ENCODE measurements around the gene ZNF423. TPM values are rescaled to one million over a fixed set of nuclear protein-coding genes. Genes with fewer than 3 reads are reported as not detected.

ZNF423 gene
- total RNA-seq, 1 donor from 2014 or later = 8.4 TPM

GRCh38 chr16:49724774-49725173, 131.1 kb downstream of the ZNF423 start:
- no peak for ATAC-seq (ENCODE audit: poor library complexity)
- intact Hi-C loops (cut with DNase I) = no loop called here
- no peak for DNase-seq

GRCh38 chr16:49723310-49723709, 132.6 kb downstream of the ZNF423 start:
- intact Hi-C loops (cut with DNase I) = no loop called here
- DNase-seq (no peak), ATAC-seq (ENCODE audit: poor library complexity) (no peak)

- intact Hi-C loops (cut with DNase I) = no loop called here
- ATAC-seq (ENCODE audit: poor library complexity) = no peak
- DNase-seq = no peak
Measured at GRCh38 chr16:49720225-49720624, 135.7 kb downstream of the ZNF423 start.

DNA sequence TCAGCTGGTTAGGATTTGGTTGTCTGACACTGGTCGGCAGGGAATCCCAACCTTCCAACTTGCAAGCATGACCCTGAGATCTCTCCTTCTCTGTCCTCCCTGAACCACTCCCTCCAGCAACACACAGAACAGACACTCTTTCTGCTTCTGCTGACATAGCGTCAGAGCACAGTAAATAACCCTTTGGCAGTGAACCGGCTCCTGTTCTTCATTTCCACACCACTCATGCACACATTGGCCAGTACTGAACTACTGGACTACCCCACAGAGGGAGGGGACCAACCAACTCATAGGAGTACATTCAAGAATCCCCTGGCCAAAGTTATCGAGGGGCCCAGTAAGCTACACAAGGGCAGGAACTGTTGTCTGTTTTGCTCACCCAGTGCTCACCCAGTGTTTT, 138.2 kb downstream of the ZNF423 start:
- intact Hi-C loops (cut with DNase I) = no loop called here
- ATAC-seq (ENCODE audit: poor library complexity) = no peak
- no peak for DNase-seq

GRCh38 chr16:49716339-49716934, 139.5 kb downstream of the ZNF423 start:
- intact Hi-C loops (cut with DNase I) = no loop called here
- DNase-seq (no peak), ATAC-seq (ENCODE audit: poor library complexity) (no peak)

DNA sequence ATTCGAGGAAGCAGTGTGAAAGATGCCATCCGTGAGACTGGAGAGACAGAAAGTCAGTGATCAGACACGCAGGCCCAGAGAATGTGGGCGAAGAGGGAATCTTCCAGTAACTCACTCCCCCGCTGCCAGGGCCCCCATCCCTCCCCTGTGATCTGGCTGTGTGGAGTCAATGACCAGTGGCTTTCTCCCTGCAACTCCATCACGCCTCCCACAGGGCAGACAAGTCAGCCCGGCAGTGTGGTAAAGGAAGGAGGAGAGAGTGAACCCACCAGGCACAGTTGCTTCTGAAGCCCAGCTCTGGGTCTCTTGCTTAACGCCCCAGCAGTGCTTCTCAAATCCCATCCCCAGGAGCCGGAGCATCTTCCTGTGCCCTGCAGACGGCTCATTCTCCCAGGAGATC, 142.1 kb downstream of the ZNF423 start:
- ATAC-seq (ENCODE audit: poor library complexity) (no peak), DNase-seq (no peak)
- intact Hi-C loops (cut with DNase I) = no loop called here

GRCh38 chr16:49712542-49712941, 143.4 kb downstream of the ZNF423 start:
- intact Hi-C loops (cut with DNase I) = no loop called here
- no peak for DNase-seq
- no peak for ATAC-seq (ENCODE audit: poor library complexity)

DNA sequence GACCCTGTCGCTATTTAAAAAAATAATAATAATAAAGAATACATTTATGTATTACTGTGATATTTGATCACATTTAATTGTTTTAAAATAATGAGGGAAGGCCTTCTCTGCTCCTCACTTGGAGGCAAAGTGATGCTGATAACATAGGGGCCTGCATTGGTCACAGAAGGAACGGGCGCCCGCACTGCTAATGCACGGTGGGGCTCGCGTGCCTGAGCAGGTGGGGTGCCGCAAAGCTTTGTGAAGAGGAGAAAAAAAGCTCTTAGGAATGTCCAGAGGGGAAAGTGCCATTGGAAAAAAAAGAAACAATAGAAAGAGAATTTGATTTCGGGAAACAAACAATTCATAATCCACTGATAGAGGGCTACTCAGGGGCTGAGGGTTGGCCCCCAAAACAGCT, 143.8 kb downstream of the ZNF423 start:
- intact Hi-C loops (cut with DNase I) = no loop called here
- DNase-seq = no peak
- ATAC-seq (ENCODE audit: poor library complexity) = no peak

- no peak for ATAC-seq (ENCODE audit: poor library complexity)
Measured at GRCh38 chr16:49709057-49709456, 146.9 kb downstream of the ZNF423 start.

GRCh38 chr16:49708491-49708890, 147.4 kb downstream of the ZNF423 start:
- no peak for ATAC-seq (ENCODE audit: poor library complexity)
- intact Hi-C loops (cut with DNase I) = no loop called here
- DNase-seq = no peak

More at GRCh38 chr16:49709057-49709456, 146.9 kb downstream of the ZNF423 start:
- DNase-seq = no peak
- intact Hi-C loops (cut with DNase I) = no loop called here

DNA sequence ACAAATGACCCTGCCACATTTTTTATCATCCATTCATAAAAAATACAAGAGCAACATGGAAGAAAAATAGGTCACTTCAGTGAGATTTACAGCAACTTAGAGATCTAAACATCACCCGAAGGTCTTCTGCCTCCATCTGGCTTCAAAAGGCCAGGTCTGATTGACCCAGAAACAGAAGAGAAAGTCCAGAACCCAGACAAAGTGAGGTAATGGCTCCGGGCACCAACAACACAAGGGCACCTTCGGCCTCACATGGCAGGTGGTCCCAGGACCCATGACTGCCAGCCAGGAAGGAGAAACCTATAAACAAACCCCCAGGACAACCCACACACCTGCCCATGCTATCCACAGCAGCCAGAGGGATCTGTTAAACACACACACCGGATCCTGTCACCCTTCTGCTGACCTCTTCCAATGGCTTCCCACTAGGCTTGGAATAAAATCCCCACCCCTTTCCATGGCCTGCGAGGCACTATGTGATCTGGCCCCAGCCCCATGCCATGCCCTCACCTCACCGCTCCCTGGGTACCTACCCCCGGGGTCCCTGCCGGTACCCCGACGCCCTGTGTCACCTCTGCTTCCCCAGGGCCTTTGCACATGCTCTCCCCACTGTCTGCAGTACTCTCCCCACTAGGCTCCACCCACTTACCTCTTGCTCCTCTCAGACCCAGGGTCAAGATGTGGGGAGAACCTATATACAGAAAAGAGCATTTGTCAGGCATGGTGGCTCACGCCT, 149.1 kb downstream of the ZNF423 start:
- ATAC-seq (ENCODE audit: poor library complexity) = no peak
- no peak for DNase-seq
- intact Hi-C loops (cut with DNase I) = no loop called here

GRCh38 chr16:49704586-49705155, 151.2 kb downstream of the ZNF423 start:
- DNase-seq = no peak
- intact Hi-C loops (cut with DNase I) = no loop called here
- no peak for ATAC-seq (ENCODE audit: poor library complexity)

- intact Hi-C loops (cut with DNase I) = no loop called here
- ATAC-seq (ENCODE audit: poor library complexity) (no peak), DNase-seq (no peak)
Measured at GRCh38 chr16:49703483-49703882, 152.4 kb downstream of the ZNF423 start.

- ATAC-seq (ENCODE audit: poor library complexity) (peak; percentile 75), DNase-seq (peak; percentile 86)
- intact Hi-C loops (cut with DNase I) = no loop called here
Measured at GRCh38 chr16:49701789-49702494, 154.0 kb downstream of the ZNF423 start.

GRCh38 chr16:49701065-49701685, 154.7 kb downstream of the ZNF423 start:
- intact Hi-C loops (cut with DNase I) = no loop called here
- DNase-seq (no peak), ATAC-seq (ENCODE audit: poor library complexity) (no peak)

DNA sequence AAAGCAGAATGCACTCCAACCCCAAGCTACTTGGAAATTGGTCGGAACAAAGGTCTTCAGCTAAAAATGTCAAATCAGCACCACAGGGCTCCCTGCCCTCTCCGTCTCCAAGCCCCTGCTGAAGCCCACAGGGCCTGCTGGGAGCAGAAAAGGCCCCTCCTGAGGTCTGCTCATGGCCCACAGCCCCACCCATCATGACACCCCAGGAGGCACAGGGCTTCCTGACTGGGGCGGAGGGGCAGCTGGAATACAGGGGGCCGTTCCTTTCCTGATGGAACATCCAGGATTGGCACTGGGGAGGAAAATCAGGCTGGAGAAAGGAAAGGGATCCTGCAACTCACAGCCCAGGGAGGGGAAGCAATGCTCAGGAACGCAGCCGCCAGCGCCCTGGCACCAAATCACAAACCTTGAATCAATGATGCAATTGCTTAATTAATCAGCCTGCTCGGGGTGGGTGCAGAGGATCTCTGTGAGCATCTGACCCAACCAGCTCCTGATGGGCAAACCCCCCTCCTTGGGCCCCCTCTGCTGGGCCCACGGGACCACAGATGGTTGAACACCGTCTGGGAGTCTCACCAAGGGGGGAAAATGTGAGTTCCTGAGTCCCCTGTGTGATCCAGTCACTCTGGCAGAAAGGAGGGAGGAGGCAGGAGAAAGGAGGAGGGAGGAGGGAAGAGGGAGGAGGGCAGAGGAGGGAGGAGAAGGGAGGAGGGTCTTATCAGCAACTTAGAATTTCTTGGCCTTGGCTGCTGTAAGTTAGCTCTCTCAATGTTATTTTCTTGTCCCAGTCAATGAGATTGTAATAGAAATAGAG, 155.5 kb downstream of the ZNF423 start:
- peak; percentile 69 for DNase-seq
- peak; percentile 67 for ATAC-seq (ENCODE audit: poor library complexity)
- intact Hi-C loops (cut with DNase I) = no loop called here

GRCh38 chr16:49699841-49700175, 156.1 kb downstream of the ZNF423 start:
- no peak for DNase-seq
- intact Hi-C loops (cut with DNase I) = no loop called here
- peak; percentile 4 for ATAC-seq (ENCODE audit: poor library complexity)
